ENCODE results near the gene PAK5.

The PAK5 gene

GRCh38 chr20:9517297-9518162, 321.3 kb downstream of the PAK5 start:
- no peak for DNase-seq (ENCODE audit: low read depth)

- no peak for DNase-seq (ENCODE audit: low read depth)
Observed at GRCh38 chr20:9516234-9516871, 322.5 kb downstream of the PAK5 start.

- DNase-seq (ENCODE audit: low read depth), result no peak
Observed at GRCh38 chr20:9515741-9516233, 323.1 kb downstream of the PAK5 start.

- no peak for DNase-seq (ENCODE audit: low read depth)
Observed at GRCh38 chr20:9515214-9515585, 323.7 kb downstream of the PAK5 start.

GRCh38 chr20:9514461-9515213, 324.2 kb downstream of the PAK5 start, which contains the start of gene LAMP5:
Gene LAMP5, plus strand, starts transcription at chr20:9514590. Its CDS starts 263 bp downstream, at chr20:9514853.
- no peak for DNase-seq (ENCODE audit: low read depth)

GRCh38 chr20:9514072-9514460, 324.8 kb downstream of the PAK5 start:
- no peak for DNase-seq (ENCODE audit: low read depth)

- DNase-seq (ENCODE audit: low read depth), result no peak
Observed at GRCh38 chr20:9510911-9511310, 328.0 kb downstream of the PAK5 start.

- DNase-seq (ENCODE audit: low read depth), result no peak
Observed at GRCh38 chr20:9509246-9509645, 329.6 kb downstream of the PAK5 start.

- DNase-seq (ENCODE audit: low read depth), result no peak
Observed at GRCh38 chr20:9508696-9509178, 330.1 kb downstream of the PAK5 start.

- no peak for DNase-seq (ENCODE audit: low read depth)
Observed at GRCh38 chr20:9508240-9508661, 330.6 kb downstream of the PAK5 start.

GRCh38 chr20:9507544-9508239, 331.2 kb downstream of the PAK5 start:
- no peak for DNase-seq (ENCODE audit: low read depth)

- DNase-seq (ENCODE audit: low read depth), result no peak
Observed at GRCh38 chr20:9506964-9507369, 331.9 kb downstream of the PAK5 start.

GRCh38 chr20:9506280-9506821, 332.5 kb downstream of the PAK5 start:
- no peak for DNase-seq (ENCODE audit: low read depth)

- no peak for DNase-seq (ENCODE audit: low read depth)
Observed at GRCh38 chr20:9503526-9504245, 335.2 kb downstream of the PAK5 start.

- no peak for DNase-seq (ENCODE audit: low read depth)
Observed at GRCh38 chr20:9501473-9501872, 337.4 kb downstream of the PAK5 start.

GRCh38 chr20:9500121-9500520, 338.8 kb downstream of the PAK5 start:
- no peak for DNase-seq (ENCODE audit: low read depth)

- no peak for DNase-seq (ENCODE audit: low read depth)
Observed at GRCh38 chr20:9499126-9499899, 339.6 kb downstream of the PAK5 start.

- no peak for DNase-seq (ENCODE audit: low read depth)
Observed at GRCh38 chr20:9498322-9498721, 340.6 kb downstream of the PAK5 start.

GRCh38 chr20:9496155-9496554, 342.7 kb downstream of the PAK5 start:
- DNase-seq (ENCODE audit: low read depth), result no peak

- DNase-seq (ENCODE audit: low read depth), result no peak
Observed at GRCh38 chr20:9495701-9496100, 343.2 kb downstream of the PAK5 start.
